ENCODE results near the gene TACR1. TPM values are rescaled to one million over a fixed set of nuclear protein-coding genes. Genes with fewer than 3 reads are reported as not detected.
A peak's percentile ranks its signal among the peaks of the same experiment; 100 is the strongest.
"Not testable (repeated sequence)": the region's sequence is repeated elsewhere in the genome, so short reads cannot be mapped to it uniquely, and the experiment has no call there.

Gene TACR1
- total and polyA plus RNA-seq, 2 of the 13 experiments (the other 11 are each of a cell fraction or from before 2014, with no cell fraction given), result not detected

DNA sequence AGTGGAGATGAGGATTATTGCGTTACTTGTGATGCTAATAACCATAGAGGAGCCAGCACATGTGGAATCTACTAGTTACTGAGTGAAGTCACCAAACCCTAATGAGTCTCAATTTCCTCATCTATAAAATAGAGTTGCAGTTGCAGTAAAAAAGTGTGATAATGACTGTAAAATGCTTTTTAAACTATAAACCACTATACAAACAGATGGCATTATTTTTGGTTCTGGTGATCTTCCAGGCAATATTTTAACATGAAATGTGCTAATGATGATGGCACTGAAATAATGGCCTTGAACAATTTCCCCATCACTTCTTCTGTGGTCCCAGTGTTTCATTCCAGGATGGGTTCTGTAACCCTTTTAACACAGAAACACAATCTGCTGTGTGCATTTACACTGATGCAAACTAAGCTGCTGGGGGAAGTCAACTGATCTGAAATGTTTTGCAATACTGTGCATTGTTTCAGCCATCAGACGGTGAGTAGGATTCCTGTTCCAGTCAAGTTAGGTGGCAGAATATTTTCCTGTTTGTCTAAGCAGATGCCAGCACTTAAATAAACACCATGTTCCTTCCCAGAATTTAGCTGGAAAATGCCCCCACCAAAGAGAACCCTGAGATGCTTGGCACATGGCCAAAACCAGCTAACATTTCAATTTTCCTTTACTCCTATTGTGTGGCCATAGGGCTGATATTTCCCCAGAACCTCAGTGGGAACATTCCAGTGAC is 52.6 kb downstream of the TACR1 start (continued):
- TF ChIP-seq THYN1 (CRISPR knock-in tag; IDR thresholded peaks at IDR 0.05; ENCODE audit: borderline replicate concordance, low read depth), result no peak
- TF ChIP-seq AGO1 (IDR thresholded peaks at IDR 0.05; ENCODE audit: low read depth, low read length, poor library complexity, severe bottlenecking), result no peak
- TF ChIP-seq, protein P1, sequence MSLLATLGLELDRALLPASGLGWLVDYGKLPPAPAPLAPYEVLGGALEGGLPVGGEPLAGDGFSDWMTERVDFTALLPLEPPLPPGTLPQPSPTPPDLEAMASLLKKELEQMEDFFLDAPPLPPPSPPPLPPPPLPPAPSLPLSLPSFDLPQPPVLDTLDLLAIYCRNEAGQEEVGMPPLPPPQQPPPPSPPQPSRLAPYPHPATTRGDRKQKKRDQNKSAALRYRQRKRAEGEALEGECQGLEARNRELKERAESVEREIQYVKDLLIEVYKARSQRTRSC (CRISPR knock-in tag; IDR thresholded peaks at IDR 0.05; ENCODE audit: low read depth), result no peak
- no peak for TF ChIP-seq POLR2AphosphoS5 (IDR thresholded peaks at IDR 0.05; ENCODE audit: low read depth, low read length)
- no peak for TF ChIP-seq TCF12 (IDR thresholded peaks at IDR 0.05)
- no peak for TF ChIP-seq TCF12 (CRISPR knock-in tag; IDR thresholded peaks at IDR 0.05)
- TF ChIP-seq SOX6 (IDR thresholded peaks at IDR 0.05), result no peak
- TF ChIP-seq SOX6 (CRISPR knock-in tag; IDR thresholded peaks at IDR 0.05), result peak; percentile 53; the same call in 1 of the 2 replicates

DNA sequence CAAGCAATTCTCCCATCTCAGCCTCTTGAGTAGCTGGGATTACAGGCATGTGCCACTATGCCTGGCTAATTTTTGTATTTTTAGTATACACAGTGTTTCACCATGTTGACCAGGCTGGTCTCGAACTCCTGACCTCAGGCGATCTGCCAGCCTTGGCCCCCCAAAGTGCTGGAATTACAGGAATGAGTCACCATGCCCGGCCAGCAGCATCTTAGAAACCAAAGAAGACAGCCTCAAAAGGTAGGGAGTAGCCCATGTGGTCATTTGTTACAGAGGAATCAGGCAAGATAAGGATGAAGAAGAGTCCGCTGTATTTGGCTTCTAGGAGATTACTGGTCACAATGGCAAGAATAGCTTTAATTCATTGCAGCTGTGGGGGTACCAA is 53.1 kb downstream of the TACR1 start:
- 91% methylated on average over 4 of the region's 4 CpGs for WGBS (ENCODE audit: low lambda C conversion rate)
- DNase-seq (ENCODE audit: low spot score); FAIRE-seq; H3K27me3 ChIP-seq (ENCODE audit: control insufficient read depth in 1 of 2, insufficient read depth in 2 of 2, low read length in 2 of 2); POLR2A ChIA-PET; H3K36me3 ChIP-seq (replicated peaks in 1 of 2; ENCODE audit: control insufficient read depth in 1 of 2, insufficient read depth in 2 of 2, low read length in 2 of 2); H3K4me2 ChIP-seq (ENCODE audit: low read depth, low read length); H2AFZ ChIP-seq (ENCODE audit: low read length); H3K9me3 ChIP-seq (ENCODE audit: low read length); H3K9ac ChIP-seq (ENCODE audit: insufficient read depth, low read depth, low read length); H4K20me1 ChIP-seq (ENCODE audit: insufficient read depth, low read length); intact Hi-C loops (cut with micrococcal nuclease; ENCODE audit: unreplicated experiment); in situ Hi-C loops (cut with HindIII; ENCODE audit: extremely low pct_ligation_motif_present, low pct_unique_long_range_greater_than_20kb); H3K4me3 ChIP-seq (replicated peaks in 1 of 3; ENCODE audit: insufficient read depth in 1 of 3, low read depth in 2 of 3, low read length in 3 of 3); BruUV-seq (replicated peaks); H3K27ac ChIP-seq (ENCODE audit: extremely low read length, insufficient read depth, low read length); H3K79me2 ChIP-seq (ENCODE audit: insufficient read depth, low read length); ATAC-seq; CTCF ChIA-PET (ENCODE audit: low intra/inter-chr PET ratio, low total read pairs): not testable (repeated sequence)
- H3K4me1 ChIP-seq (ENCODE audit: insufficient read depth, low read length), result peaks cover 16% of the 10 kb centered on the region; the same call in 1 of the 2 replicates
